ENCODE data around the gene KIAA1328.

The KIAA1328 gene

DNA sequence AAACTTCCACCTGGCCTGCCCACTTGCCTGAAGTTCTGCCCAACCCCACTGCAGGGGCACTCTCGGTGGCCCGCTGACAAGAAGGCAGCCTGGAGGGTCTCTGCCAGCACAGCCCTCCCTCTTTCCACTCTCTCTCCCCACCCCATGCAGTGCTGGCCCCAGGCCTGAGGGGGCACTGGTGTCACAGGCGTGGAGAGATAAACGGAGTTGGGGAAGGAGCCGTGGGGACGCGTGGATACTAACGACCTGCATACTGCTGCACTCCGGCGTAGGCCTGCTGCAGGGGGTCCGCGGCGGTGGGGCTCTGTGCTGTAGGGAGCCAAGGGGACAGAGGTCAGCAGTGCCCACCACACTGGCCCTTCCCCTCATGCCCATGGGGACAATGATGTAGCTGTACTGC, 437.4 kb downstream of the KIAA1328 start:
- peak; percentile 19 for TF ChIP-seq CTCF (IDR thresholded peaks at IDR 0.05; ENCODE audit: low read depth, low read length, missing control alignments)
- no peak for DNase-seq (ENCODE audit: extremely low read depth, low read depth)
- no peak overlapping the region for H3K4me3 ChIP-seq (replicated peaks; ENCODE audit: low read depth, low read length)

DNA sequence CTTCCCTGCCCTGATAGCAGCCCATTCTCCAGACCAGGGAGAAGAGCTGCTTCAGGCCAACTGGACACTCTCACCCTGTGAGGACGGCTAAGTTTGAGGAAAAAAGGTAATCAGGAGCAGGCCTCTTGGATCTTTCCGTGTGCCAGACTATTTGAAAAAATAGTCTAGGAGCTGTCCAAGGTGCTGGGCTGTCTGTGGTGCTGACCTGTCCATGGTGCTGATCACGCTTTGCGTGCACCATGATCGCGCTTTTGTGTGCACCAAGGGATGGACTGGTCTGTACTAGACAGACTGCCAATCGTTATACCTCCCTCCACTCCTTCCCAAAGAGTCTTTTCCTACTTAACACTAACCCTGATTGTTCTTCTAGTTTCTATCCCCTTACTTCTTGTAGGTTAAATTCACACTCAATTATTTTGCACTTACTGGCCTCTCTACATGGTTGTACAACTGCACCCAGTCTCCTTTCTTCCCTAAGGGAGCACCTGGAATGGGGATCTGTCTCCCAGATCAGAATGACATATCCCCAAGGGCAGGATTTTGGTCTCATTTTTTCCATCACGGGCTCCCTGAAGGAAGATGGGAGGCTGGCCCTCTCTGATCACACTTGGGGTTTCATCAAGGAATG, 441.2 kb downstream of the KIAA1328 start:
- H3K4me3 ChIP-seq (replicated peaks; ENCODE audit: low read depth, low read length) = no peak overlapping the region
- peak; percentile 29 for DNase-seq (ENCODE audit: extremely low read depth, low read depth)
- no peak for TF ChIP-seq CTCF (IDR thresholded peaks at IDR 0.05; ENCODE audit: low read depth, low read length, missing control alignments)

- no peak overlapping the region for H3K4me3 ChIP-seq (replicated peaks; ENCODE audit: low read depth, low read length)
- no peak for TF ChIP-seq CTCF (IDR thresholded peaks at IDR 0.05; ENCODE audit: low read depth, low read length, missing control alignments)
- no peak for DNase-seq (ENCODE audit: extremely low read depth, low read depth)
These were observed 441.7 kb downstream of the KIAA1328 start for GRCh38 chr18:37270666-37271052.

GRCh38 chr18:37272226-37272625, 443.3 kb downstream of the KIAA1328 start:
- no peak for TF ChIP-seq CTCF (IDR thresholded peaks at IDR 0.05; ENCODE audit: low read depth, low read length, missing control alignments)
- H3K4me3 ChIP-seq (replicated peaks; ENCODE audit: low read depth, low read length) = no peak overlapping the region
- no peak for DNase-seq (ENCODE audit: extremely low read depth, low read depth)

- no peak overlapping the region for H3K4me3 ChIP-seq (replicated peaks; ENCODE audit: low read depth, low read length)
- DNase-seq (ENCODE audit: extremely low read depth, low read depth) = no peak
- TF ChIP-seq CTCF (IDR thresholded peaks at IDR 0.05; ENCODE audit: low read depth, low read length, missing control alignments) = no peak
These were observed 443.9 kb downstream of the KIAA1328 start for GRCh38 chr18:37272841-37273240.

GRCh38 chr18:37274309-37275236, 445.6 kb downstream of the KIAA1328 start:
- no peak overlapping the region for H3K4me3 ChIP-seq (replicated peaks; ENCODE audit: low read depth, low read length)
- TF ChIP-seq CTCF (IDR thresholded peaks at IDR 0.05; ENCODE audit: low read depth, low read length, missing control alignments) = no peak
- DNase-seq (ENCODE audit: extremely low read depth, low read depth) = no peak

Measured in HFF-Myc (cell line).